Measurements from ENCODE around the gene CNOT6.

DNA sequence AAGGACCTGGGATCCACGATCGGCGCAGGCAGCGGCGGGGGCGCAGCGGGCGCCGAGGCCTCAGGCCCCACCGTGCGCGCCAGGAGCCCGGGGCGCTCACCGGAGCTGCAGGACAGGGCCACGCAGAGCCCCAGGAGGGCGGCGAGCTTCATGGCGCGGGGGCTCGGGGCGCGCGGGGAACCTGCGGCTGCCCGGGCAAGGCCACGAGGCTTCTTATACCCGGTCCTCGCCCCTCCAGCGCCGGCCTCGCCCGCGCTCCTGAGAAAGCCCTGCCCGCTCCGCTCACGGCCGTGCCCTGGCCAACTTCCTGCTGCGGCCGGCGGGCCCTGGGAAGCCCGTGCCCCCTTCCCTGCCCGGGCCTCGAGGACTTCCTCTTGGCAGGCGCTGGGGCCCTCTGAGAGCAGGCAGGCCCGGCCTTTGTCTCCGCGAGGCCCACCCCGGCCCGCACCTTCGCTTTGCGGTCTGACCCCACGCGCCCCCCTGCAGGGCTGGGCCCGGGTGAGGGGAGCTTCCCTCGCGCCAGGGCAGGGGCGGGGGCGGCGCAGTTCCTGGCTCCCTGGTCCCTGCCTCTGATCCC lies 97.2 kb downstream of the CNOT6 start, which contains the start of gene SCGB3A1:
- TF ChIP-seq, protein P1, sequence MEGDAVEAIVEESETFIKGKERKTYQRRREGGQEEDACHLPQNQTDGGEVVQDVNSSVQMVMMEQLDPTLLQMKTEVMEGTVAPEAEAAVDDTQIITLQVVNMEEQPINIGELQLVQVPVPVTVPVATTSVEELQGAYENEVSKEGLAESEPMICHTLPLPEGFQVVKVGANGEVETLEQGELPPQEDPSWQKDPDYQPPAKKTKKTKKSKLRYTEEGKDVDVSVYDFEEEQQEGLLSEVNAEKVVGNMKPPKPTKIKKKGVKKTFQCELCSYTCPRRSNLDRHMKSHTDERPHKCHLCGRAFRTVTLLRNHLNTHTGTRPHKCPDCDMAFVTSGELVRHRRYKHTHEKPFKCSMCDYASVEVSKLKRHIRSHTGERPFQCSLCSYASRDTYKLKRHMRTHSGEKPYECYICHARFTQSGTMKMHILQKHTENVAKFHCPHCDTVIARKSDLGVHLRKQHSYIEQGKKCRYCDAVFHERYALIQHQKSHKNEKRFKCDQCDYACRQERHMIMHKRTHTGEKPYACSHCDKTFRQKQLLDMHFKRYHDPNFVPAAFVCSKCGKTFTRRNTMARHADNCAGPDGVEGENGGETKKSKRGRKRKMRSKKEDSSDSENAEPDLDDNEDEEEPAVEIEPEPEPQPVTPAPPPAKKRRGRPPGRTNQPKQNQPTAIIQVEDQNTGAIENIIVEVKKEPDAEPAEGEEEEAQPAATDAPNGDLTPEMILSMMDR (IDR thresholded peaks at IDR 0.05), result no peak
- TF ChIP-seq POLR2A (IDR thresholded peaks at IDR 0.05), result no peak
- no peak for TF ChIP-seq POLR2AphosphoS5 (IDR thresholded peaks at IDR 0.05)
